MM.1S (cell line): ENCODE measurements around the gene TMPRSS12.

ENCODE experiments used
- CTCF ChIP-seq: fragments of 300-600 bp; sonication (generic); IDR thresholded peaks from 2 replicates; pipeline ENCODE4 v1.5.1; 2016; ENCODE audit warnings: antibody characterized with exemption, low read length, mixed read lengths
- EZH2 ChIP-seq: fragments of 300-600 bp; sonication (generic); optimal IDR thresholded peaks from 2 replicates; pipeline ENCODE3; 2017; ENCODE audit warnings: low read depth, mild to moderate bottlenecking, antibody characterized with exemption, low read length, mixed read lengths

- TF ChIP-seq CTCF (no peak), EZH2 (no peak)
These were observed 17.0 kb downstream of the TMPRSS12 start for GRCh38 chr12:50859621-50860310.
